Right lobe of liver (tissue), 4 donors: Measurements from ENCODE around the gene ZMYND10.

Source experiments
- POLR2A ChIP-seq: fragments of 450-650 bp; IDR thresholded peaks from one replicate; pipeline ENCODE4 v1.6.1; 2017; ENCODE audit warnings: antibody characterized with exemption, mild to moderate bottlenecking
- TF ChIP-seq, protein P1 (sequence below), 4 donors: fragments of 200-600 bp in 3 of 4; fragments of 450-650 bp in 1 of 4; IDR thresholded peaks; one replicate each; pipeline versions ENCODE4 v1.5.1 to v1.8.0; 2016 to 2022; ENCODE audit warnings: antibody characterized with exemption in 4 of 4, mild to moderate bottlenecking in 2 of 4
- donor health status: DM: no; HTN: no; CAD: no.
- donor health status: DM: no; HTN: no; CAD: no.
- donor health status: DM: no; HTN: yes; CAD: no.

DNA sequence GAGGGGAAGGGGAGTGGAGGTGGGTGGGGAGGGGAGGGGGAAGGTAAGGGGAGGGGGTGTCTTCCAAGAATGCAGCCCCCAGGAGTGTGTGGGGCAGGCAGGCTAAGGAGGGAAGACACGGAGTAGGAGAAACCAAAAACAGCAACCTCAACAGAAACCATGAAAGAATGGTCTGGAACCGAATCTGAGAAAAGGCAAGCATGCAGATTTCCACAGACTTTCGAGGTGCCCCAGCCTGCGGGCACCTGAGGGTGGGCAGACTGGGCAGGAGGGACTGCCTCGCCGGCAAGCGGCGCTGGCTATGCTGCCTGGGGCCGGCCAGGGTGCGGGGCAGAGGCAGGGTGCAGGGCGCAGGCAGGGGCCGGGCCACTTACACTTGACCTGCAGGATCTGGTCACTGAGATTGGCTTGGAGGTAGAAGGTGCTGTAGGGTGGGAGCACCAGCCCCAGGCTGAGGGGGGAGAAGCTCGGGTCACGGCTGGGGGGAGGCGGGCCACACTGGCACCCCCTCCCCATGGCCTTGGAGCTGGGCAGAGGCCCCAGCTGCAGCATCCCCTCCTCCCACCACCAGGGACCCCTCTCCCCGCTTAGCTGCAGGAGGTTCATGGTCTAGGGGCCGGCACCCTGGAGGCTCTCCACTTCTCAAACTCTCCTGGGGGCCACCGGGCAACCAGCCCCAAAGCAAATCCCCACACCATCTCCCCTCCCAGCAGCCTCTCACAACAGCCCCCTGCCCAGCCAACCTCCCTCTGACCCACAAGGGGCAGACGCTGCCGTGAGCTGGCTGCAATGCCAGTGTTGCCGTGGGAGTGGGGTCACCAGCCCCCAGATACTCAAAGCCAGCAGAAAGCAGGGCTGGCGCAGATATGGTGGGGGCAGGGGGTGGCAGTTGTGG is 29.1 kb upstream of the ZMYND10 start:
- TF ChIP-seq, protein P1, sequence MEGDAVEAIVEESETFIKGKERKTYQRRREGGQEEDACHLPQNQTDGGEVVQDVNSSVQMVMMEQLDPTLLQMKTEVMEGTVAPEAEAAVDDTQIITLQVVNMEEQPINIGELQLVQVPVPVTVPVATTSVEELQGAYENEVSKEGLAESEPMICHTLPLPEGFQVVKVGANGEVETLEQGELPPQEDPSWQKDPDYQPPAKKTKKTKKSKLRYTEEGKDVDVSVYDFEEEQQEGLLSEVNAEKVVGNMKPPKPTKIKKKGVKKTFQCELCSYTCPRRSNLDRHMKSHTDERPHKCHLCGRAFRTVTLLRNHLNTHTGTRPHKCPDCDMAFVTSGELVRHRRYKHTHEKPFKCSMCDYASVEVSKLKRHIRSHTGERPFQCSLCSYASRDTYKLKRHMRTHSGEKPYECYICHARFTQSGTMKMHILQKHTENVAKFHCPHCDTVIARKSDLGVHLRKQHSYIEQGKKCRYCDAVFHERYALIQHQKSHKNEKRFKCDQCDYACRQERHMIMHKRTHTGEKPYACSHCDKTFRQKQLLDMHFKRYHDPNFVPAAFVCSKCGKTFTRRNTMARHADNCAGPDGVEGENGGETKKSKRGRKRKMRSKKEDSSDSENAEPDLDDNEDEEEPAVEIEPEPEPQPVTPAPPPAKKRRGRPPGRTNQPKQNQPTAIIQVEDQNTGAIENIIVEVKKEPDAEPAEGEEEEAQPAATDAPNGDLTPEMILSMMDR (IDR thresholded peaks at IDR 0.05) = no peak
- no peak for TF ChIP-seq POLR2A
